Frontal cortex (tissue), 4 donors: Measurements from ENCODE around the gene CACNA1B. TPM values are rescaled to one million over a fixed set of nuclear protein-coding genes. Genes with fewer than 3 reads are reported as not detected.
"Not testable (repeated sequence)": the region's sequence is repeated elsewhere in the genome, so short reads cannot be mapped to it uniquely, and the experiment has no call there.

Experiments used
- DNase-seq, 2 donors: peaks; one replicate each; pipeline ENCODE4 v3.0.0; 2012; ENCODE audit warnings: low spot score in 2 of 2
- FAIRE-seq: peaks from 2 replicates; lab custom pipeline; 2012; peaks lifted over from hg19 to GRCh38; lab: Jason Lieb, UNC
- total RNA-seq: library from RNA; depleted of rRNA; stranded (reverse); fragments of >200 nt; gene quantifications from one replicate; pipeline ENCODE4 v1.2.3, GENCODE V29; 2014
- donor health status: control.
- donor health status: control.
- donor health status: control.

CACNA1B gene
- total RNA-seq, 1 donor from 2014 or later = 31.4 TPM

- no peak for DNase-seq
- no peak for FAIRE-seq
These were observed 4.9 kb downstream of the CACNA1B start for GRCh38 chr9:137882506-137882821.

GRCh38 chr9:137883977-137884376 is 6.4 kb downstream of the CACNA1B start:
- not testable (repeated sequence) for FAIRE-seq, DNase-seq

- not testable (repeated sequence) for FAIRE-seq
These were observed 7.0 kb downstream of the CACNA1B start for GRCh38 chr9:137884547-137884946.

GRCh38 chr9:137885121-137885520 is 7.5 kb downstream of the CACNA1B start:
- FAIRE-seq, DNase-seq: not testable (repeated sequence)

More at GRCh38 chr9:137884547-137884946, 7.0 kb downstream of the CACNA1B start:
- DNase-seq = not testable (repeated sequence)

- not testable (repeated sequence) for FAIRE-seq, DNase-seq
These were observed 11.0 kb downstream of the CACNA1B start for GRCh38 chr9:137888621-137889020.

- not testable (repeated sequence) for FAIRE-seq, DNase-seq
These were observed 12.4 kb downstream of the CACNA1B start for GRCh38 chr9:137889966-137890365.

- FAIRE-seq, DNase-seq: not testable (repeated sequence)
These were observed 13.4 kb downstream of the CACNA1B start for GRCh38 chr9:137890768-137891587.

- FAIRE-seq (no peak), DNase-seq (no peak)
These were observed 14.2 kb downstream of the CACNA1B start for GRCh38 chr9:137891588-137892423.

- DNase-seq = no peak
- no peak for FAIRE-seq
These were observed 15.0 kb downstream of the CACNA1B start for GRCh38 chr9:137892424-137893191.

GRCh38 chr9:137893670-137894069 is 16.1 kb downstream of the CACNA1B start:
- DNase-seq (no peak), FAIRE-seq (no peak)

GRCh38 chr9:137899551-137900360 is 22.2 kb downstream of the CACNA1B start:
- DNase-seq (no peak), FAIRE-seq (no peak)

- DNase-seq (no peak), FAIRE-seq (no peak)
These were observed 23.2 kb downstream of the CACNA1B start for GRCh38 chr9:137900584-137901310.

GRCh38 chr9:137902646-137903045 is 25.1 kb downstream of the CACNA1B start:
- DNase-seq (no peak), FAIRE-seq (no peak)

GRCh38 chr9:137905740-137906139 is 28.2 kb downstream of the CACNA1B start:
- no peak for FAIRE-seq
- DNase-seq = no peak

GRCh38 chr9:137907776-137908175 is 30.2 kb downstream of the CACNA1B start:
- DNase-seq (no peak), FAIRE-seq (no peak)

- no peak for DNase-seq
- FAIRE-seq = no peak
These were observed 35.1 kb downstream of the CACNA1B start for GRCh38 chr9:137912671-137913070.

- DNase-seq = no peak
- no peak for FAIRE-seq
These were observed 35.5 kb downstream of the CACNA1B start for GRCh38 chr9:137913132-137913531.
